Measurements from ENCODE around the gene LRCOL1.

Gene LRCOL1

DNA sequence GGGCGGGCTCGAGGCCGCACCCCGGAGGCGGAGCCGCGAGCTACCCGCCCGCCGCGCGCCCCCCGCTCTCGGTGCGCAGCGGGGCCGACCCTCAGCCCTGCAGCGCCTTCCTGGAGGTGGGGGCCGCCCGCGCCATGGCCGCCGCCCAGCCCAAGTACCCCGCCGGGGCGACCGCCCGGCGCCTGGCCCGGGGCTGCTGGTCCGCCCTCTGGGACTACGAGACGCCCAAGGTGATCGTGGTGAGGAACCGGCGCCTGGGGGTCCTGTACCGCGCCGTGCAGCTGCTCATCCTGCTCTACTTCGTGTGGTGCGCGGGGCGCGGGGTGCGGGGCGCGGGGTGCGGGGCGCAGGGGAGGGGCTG lies 8.3 kb upstream of the LRCOL1 start, which contains the start of gene P2RX2:
Gene P2RX2 (plus strand): TSS at position 94 of the 361 bp plus-strand sequence. CDS start 41 bp downstream, at position 135.
- no peak for DNase-seq

DNA sequence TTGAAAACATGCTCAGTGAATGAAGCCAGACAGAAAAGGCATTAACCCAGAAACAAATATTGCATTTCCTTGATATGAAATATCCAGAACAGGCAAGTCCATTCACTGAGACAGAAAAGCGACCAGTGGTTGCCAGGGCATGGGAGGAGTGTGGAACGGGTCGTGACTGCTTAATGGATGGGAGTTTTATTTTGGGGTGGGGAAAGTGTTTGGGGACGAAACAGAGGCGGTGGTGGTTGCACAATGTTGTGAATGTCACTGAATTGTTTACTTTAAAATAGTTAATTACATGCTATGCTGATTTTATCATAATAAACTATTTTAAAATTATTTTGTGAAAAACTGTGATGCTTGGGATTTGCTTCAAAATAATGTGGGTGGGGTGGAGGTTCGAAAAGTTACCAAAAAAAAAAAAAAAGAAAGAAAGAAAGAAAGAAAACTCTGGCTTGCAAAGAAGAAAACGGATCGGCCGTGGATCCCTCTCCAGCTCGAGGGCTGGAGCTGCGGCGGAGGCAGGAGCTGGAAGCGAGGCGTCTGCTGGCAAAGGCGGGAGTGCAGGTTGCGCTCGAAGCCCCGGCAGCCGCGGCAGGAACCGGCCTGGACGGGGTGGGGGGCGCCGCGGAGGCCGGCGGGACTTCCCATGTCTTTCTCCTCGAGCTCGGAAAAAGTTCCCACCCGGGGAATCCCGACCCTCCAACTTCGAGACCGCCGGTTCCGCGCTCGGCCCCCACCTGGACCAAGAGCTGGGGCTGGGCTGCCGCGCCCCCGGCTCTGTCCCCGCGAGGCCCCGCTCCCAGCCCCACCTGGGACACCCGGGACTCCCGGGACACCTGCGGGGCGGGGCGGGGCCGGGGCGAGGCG lies 7.7 kb upstream of the LRCOL1 start:
- DNase-seq, result no peak

DNA sequence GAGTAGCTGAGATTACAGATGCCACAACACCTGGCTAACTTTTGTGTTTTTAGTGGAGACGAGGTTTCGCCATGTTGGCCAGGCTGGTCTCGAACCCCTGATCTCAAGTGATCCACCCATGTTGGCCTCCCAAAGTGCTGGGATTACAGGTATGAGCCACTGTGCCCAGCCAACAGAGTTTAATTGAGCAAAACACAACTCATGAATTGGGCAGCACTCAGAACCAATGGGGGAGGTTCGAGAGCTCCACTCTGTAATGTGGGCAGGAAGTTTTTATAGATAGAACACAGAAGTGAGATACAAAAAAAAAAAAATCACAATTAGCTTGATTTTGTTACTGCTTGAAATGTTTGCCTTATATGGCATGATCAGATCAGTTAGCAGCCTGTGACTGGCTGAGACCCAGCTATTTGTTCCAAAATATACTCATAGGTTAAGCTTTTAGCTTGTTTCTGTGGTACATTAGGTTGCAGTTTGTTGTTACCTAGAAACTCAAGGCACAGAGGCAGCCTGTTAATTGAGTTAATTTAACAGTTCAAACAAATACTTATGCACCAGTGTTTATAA lies 6.8 kb upstream of the LRCOL1 start:
- DNase-seq, result no peak

DNA sequence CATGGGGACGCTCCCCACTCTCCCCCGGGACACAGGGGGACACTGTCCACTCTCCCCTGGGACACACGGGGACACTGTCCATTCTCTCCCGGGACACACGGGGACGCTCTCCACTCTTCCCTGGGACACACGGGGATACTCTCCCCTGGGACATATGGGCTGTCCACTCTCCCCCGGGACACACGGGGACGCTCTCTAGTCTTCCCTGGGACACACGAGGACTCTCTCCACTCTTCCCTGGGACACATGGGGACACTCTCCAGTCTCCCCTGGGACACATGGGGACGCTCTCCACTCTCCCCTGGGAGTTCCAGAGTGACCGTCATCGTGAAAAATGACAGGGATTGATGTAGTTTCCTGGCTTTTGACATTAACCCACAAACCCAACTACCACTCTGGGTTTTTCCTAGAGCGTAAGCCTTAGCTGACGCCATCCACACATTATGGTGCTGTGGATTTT lies 5.2 kb upstream of the LRCOL1 start:
- no peak for DNase-seq

DNA sequence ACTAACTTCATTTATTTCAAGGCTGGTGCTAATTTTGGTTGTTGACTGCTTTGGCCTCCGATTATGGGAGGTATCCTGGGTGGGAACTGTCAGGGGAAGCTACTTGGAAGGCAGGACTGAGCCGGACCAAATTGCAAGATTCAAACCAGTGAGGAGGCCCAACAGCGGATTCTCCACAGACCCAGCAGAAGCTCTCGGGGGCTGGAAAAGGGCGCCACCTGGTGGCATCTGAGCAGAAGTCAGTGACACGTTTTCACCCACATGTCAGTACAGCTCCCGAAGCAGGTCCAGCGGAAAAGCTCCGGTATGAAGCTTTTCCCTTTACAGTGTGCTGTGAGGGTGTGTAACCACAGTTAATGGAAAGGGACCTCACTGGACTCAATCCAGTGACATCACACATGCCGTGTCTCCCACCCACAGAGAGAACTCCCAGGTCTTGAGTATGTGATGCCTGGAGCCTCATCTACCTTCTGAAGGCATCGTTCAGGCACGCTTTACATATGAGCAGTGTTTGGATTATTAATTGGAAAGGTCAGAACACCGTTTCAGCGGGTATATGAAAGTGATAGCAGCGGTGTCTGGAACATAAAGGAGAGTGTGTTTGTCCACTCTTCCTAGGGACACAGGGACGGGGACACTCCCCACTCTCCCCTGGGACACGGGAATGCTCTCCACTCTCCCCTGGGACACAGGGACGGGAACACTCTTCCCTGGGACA lies 4.6 kb upstream of the LRCOL1 start:
- peak; percentile 69 for DNase-seq

DNA sequence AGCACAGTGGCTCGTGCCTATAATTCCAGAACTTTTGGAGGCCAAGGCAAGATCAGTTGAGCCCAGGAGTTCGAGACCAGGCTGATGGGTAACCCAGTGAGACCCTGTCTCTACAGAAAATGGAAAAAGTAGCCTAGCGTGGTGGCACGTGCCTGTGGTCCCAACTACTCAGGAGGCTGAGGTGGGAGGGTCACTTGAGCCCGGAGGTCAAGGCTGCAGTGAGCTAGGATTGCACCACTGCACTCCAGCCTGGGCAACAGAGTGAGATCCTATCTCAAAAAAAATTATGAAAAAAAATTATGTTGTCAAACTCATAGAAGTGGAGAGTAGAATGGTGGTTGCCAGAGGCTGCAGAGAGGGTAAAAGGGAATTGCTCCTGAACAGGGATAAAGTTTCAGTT lies 3.6 kb upstream of the LRCOL1 start:
- DNase-seq, result no peak

- no peak for DNase-seq
Measured at GRCh38 chr12:132611620-132612019, 1.2 kb upstream of the LRCOL1 start.

GRCh38 chr12:132610866-132611602 lies 652 bp upstream of the LRCOL1 start:
- DNase-seq, result no peak

DNA sequence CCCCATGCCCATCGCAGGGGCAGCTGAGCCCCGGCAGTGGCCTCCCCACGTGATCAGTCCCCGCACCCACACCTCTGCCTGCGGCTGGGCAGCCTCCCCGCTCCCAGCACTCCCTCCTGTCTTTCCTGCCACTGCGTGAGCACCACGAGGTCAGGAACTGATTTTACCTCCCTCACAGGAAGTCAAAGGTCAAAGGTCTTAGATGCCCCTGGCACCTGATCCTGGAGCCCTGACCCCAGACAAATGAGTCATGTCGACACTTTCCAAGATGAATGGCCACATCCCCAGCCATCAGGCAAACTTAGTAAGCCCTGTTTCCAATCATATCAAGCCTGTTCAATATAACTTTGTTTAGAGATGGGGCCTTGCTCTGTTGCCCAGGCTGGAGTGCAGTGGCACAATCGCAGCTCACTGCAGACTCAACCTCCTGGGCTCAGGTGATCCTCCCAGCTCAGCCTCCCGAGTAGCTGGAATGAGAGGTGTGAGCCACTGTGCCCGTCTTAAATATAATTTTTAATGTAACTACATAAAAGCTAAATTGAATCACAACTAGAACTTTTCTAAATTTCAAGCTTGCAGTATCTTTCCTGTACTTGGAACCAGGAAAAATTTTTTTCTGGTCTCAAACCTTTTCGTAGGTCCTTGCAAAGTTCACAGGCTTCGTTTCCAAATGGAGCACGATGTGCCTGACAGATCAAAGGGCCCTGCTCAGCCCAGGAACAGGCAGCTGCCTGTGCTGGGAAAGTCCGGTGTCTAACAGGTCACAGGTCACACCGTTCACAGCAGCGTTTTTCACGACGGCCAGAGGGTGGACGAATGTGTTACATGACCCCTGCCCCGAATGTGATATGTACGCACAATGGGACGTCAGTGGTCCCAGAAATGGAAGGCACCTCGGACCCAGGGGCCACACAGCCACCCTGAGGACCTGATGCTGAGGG lies 1.9 kb downstream of the LRCOL1 start:
- no peak for DNase-seq

DNA sequence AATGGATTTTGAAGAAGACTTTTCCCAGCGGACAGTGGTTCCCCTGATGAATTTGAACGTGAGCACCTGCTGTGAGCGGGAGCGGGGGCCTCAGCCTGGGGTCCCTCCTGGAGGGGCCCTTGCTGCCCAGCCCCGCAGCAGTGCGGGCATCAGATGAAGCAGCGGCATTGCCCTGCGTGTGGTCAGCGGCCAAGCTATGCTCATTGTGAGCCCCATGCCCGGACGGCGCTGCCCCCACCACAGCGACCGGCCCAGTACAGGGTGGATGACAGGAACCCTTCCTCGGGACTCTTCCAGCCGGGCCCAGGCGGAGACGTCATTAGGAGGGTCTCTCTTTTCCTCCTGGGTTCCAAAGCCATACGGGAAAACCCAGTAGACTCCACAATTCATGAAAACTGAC lies 3.5 kb downstream of the LRCOL1 start:
- DNase-seq, result no peak

DNA sequence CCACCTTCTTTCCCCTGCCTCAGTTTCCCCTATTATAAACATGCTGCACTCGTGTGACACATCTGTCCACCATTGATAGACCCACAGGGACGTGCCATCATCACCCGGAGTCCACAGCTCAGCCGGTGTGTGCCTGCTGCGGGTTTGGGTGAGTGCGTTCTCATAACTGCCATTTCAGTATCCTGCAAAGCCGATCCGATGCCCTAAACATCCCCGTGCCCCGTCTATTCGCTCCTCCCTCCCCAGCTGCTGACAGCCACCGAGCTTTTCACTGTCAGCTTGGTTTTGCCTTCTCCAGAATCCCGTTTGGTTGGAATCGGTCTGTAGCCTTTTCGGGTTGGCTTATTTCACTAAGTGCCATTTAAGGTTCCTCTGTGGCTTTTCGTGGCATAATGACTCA lies 3.9 kb downstream of the LRCOL1 start:
- no peak for DNase-seq

DNA sequence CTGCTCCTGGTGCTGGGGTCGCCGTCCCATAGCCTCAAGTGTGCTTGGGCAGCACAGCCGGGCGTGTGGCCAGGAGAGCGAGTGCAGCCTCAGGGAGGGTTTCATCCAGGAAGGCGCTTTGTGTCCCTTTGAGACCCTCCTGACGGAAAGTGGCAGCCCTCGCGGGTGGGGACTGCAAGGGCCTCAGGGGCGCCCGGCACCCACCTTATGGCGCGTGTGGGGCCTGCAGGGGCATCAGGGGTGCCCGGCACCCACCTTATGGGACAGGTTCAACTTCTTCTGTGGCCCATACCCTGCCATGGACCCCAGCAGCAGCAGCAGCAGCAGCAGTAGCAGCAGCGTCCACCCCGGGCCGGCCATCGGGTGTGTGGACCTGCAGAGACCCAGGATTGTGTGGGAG lies 4.5 kb downstream of the LRCOL1 start:
- DNase-seq, result no peak

- DNase-seq, result no peak
Measured at GRCh38 chr12:132604668-132605441, 5.5 kb downstream of the LRCOL1 start.

GRCh38 chr12:132604151-132604618 lies 6.2 kb downstream of the LRCOL1 start:
- DNase-seq, result no peak

GRCh38 chr12:132603240-132604150 lies 6.9 kb downstream of the LRCOL1 start:
- DNase-seq, result no peak

DNA sequence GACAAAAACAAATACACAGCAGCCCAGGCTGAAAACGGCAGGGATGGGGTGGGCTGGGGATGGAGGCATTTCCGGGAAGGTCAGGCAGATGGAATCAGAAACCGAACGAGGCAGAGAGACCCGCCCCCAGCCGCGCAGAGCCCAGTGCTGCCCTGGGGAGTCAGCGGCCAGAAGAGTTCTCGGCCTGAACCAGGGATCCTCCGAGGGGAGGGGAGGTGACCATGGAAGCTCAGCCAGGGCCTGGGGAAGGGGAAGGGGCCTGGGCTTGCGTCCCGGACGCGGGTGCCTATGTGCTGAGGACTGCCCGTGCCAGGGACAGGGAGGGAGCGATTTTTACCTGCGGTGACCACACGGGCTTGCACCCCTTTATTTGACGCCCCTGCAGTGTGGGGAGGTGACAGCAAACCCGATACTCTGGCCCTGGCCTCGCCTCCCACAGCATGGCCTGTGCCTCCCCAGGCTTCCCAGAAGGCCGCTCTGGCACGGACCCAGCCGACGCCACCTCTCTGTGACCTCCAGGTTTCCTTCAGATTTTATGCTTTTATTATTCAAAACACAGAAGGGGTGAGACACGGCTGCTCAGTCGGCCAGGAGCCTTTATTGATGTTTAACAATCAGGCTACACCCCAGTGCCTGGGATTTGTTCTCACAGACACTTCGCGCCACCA lies 7.7 kb downstream of the LRCOL1 start:
- no peak for DNase-seq

GRCh38 chr12:132601171-132601883 lies 9.1 kb downstream of the LRCOL1 start:
- no peak for DNase-seq

Data from effector CD8-positive, alpha-beta T cell (primary cell).